NCI-H82 treated with DMSO at 0.1 percent for 48 hours (cell line): ENCODE results near the gene ACOT8.
A peak's percentile ranks its signal among the peaks of the same experiment; 100 is the strongest.

Source experiments
- DNase-seq: peaks from one replicate; lab custom pipeline; 2025; ENCODE audit not compliant: unreplicated experiment; lab: John Stamatoyannopoulos, UW

The ACOT8 gene

GRCh38 chr20:45829673-45830106 lies 27.5 kb downstream of the ACOT8 start:
- DNase-seq, result peak; percentile 89

DNA sequence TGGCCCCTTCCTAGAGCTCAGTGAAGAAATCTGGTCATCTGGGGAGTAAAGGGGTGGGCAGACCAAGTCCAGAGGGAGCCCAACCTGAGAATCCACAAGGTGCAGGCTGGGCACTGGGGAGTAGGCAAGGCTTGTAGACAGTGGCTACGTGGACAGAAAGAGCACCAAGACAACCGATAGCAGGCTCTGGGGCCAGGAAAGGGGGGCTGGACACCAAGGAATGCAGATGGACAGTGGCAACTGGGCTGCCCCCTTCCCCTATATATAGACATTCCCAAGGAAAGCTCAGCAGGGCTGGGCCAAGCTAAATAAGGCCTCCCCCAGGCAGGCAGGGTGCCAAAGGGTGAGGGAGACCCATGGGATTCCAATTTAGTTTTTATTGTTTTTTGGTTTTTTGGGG lies 28.6 kb downstream of the ACOT8 start:
- no peak for DNase-seq

GRCh38 chr20:45827712-45828111 lies 29.5 kb downstream of the ACOT8 start:
- DNase-seq, result no peak

GRCh38 chr20:45827030-45827652 lies 30.1 kb downstream of the ACOT8 start, which contains the start of gene TNNC2:
Gene TNNC2 (minus strand): TSS chr20:45827312. CDS start chr20:45827248, 64 bp downstream.
- no peak for DNase-seq

DNA sequence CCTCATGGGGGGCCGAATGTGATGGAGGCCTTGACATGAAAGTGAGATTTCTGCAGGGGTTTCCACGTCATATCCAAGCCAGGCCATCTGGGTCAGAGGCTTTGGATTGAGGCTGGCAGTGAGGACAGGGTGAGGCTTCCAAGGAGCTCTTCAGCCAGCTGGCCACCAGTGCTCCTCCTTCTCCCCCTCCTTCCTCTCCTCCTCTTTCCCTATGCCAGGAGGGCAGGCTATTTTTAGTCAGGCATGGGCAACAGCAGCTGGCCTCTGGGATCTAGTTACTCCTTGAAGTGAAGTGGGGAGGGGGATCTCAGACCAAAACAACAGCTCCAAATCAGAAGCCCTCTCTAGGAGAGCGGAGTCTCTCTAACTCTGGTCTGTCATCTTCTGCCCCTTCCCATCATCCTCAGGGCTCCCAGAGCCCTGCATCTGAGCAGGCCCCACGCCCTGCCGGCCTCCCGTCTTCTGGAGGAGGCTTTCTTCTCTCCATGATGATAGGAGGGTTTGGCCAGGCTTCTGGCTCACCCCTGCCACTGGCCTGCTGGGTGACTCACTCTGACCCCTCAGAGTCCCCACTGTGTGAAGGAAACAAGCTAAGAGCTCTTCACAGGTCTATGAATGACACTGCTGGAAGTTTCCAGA lies 30.7 kb downstream of the ACOT8 start:
- peak; percentile 96 for DNase-seq

DNA sequence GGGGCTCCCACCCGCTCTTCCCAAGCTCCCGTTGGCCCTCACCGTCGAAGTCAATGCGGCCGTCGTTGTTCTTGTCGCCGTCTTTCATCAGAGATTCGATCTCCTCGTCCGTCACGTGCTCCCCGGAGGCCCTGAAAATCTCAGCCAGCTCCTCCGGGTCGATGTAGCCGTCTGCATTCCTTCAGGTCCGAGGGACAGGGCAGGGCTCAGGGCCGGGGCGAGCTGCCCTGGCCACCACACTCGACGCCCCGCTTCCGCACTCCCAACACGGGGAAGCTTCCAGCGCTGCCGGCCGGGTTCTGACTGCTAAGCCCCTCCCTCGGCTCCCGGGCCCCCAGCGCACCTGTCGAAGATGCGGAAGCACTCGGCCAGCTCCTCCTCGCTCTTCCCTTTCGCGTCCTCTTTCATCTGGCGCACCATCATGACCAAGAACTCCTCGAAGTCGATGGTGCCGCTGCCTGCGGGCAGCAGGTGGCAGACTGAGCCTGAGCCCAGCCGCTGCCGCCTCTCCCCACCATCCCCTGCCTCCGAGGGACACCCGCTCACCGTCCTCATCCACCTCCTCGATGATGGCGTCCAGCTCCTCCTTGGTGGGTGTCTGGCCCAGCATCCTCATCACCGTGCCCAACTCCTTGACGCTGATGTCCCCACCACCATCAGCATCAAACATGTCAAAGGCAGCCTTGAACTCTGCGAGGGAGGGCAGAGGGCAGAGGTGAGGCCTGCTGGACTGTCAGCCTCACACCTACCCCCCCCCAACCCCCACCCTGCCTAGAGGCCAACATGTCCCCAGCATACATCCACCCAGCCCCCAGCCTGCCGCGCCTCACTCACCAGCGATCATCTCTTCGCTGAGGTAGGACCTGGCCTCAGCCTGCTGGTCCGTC lies 33.0 kb downstream of the ACOT8 start:
- DNase-seq, result no peak

GRCh38 chr20:45822857-45823256 lies 34.3 kb downstream of the ACOT8 start:
- peak; percentile 49 for DNase-seq

DNA sequence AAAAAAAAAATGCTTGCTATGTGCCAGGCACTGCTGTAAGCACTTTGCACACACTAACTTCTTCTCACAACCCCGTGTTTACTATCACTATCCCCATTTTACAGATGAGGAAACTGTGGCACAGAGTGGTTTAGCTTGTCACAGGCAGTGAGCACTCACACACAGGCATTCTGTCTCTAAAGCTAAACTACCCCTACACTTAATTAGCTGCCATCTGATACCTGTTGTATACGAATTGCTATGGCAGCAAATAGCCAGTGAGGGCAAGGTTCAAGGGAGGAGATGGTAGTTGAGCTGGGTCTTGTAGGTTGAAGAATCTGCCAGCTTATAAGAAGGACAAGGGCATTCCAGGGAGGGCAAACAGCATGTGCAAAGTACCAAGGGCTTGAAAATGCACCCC lies 35.2 kb downstream of the ACOT8 start:
- DNase-seq, result no peak

- no peak for DNase-seq
Observed at GRCh38 chr20:45819466-45819865, 37.7 kb downstream of the ACOT8 start.

GRCh38 chr20:45818239-45818638 lies 39.0 kb downstream of the ACOT8 start:
- no peak for DNase-seq

- DNase-seq, result no peak
Observed at GRCh38 chr20:45817376-45818194, 39.6 kb downstream of the ACOT8 start.

GRCh38 chr20:45816951-45817350 lies 40.2 kb downstream of the ACOT8 start:
- DNase-seq, result no peak

DNA sequence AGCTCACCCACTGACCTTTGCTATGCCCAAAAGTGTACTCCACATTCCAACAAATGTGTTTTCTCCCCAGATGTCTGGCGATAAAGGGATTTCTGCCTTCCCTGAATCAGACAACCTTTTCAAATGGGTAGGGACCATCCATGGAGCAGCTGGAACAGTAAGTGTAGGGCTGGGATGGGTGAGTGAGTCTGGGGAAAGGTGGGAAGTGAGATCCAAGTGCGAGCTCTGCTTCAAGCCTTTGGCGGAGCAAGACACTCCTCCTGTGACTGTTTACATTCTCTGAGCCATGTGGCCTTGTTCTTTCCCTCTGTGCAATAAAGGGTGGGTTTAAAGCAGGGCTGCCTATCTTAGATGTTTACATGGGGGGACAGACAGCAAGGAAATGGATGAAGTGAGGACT lies 42.9 kb downstream of the ACOT8 start:
- DNase-seq, result no peak

DNA sequence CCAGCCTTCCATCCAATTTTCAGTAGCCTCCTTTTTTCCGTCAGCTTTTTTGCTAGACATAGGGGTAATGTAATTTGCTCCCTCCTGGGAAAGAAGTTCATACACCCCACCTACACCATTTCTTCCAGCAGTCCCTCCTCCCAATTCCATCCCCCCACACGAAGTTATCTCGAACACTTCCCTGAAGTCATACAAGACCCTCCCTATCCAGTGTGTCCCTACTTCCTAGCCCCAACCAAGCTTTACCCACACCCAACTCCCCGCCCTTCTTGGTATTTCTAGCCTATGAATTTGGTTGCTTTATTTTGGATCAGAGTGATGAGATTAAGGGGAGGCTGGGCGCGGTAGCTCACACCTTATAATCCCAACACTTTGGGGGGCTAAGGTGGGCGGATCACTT lies 43.7 kb downstream of the ACOT8 start:
- DNase-seq, result no peak

- DNase-seq, result no peak
Observed at GRCh38 chr20:45813006-45813340, 44.2 kb downstream of the ACOT8 start.

- DNase-seq, result peak; percentile 100
Observed at GRCh38 chr20:45812157-45813005, 44.8 kb downstream of the ACOT8 start, which contains the start of gene UBE2C. Gene UBE2C (plus strand): TSS chr20:45812644. CDS start chr20:45812696, 52 bp downstream.

DNA sequence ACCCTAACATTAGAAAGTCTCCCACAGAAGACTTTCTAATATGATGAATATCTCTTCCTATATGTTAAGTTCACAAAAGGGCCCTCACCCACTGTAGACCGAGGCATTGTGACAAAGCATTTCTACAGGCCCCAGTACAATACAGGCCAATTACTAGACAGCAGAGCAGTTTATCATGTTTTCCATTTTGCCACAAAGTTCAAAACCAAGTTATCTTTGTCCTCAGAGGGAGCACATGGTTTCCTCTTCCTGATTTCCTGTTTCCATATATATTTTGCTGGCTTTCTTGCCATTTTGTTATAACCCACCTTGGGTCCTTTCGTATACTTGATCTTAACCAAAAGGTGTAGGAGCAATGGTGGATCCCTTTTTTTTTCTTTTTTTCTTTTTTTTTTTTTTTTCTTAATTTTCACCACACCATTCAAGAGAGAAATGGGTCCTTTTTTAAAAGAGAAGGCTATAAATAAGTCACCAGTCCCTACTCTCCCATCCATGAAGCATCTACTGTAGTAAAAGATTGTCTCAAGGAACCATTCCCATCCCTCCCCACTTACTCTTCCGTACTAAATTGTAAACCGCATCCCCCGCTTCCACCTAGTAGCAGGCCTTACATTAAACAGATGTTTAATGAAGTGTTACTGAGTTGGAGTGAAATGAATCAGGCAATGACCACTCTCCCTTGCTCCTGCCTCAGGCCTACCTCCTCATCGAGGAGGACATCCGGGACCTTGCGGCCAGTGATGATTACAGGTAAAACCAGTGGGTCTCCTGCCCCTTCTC lies 46.8 kb downstream of the ACOT8 start:
- DNase-seq, result no peak

DNA sequence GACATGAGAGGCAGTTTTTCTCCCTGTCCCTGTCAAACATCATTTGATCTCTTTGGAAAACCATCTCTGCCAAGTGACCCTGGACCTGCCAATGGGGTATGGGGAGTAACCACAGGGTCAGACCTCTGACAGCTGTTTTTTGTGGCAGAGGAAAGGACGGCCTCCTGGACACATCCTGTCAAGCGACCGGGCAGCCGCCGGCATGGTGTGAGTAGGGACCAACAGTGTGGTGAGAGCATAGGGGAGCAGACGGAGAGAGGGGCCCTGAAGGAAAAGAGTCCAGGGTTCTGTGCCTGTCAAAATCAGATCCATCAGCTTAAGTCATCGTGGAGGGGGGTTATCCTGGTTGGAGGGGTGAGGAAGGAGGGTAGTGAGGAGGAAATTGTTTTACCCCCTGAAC lies 55.3 kb downstream of the ACOT8 start:
- DNase-seq, result no peak

DNA sequence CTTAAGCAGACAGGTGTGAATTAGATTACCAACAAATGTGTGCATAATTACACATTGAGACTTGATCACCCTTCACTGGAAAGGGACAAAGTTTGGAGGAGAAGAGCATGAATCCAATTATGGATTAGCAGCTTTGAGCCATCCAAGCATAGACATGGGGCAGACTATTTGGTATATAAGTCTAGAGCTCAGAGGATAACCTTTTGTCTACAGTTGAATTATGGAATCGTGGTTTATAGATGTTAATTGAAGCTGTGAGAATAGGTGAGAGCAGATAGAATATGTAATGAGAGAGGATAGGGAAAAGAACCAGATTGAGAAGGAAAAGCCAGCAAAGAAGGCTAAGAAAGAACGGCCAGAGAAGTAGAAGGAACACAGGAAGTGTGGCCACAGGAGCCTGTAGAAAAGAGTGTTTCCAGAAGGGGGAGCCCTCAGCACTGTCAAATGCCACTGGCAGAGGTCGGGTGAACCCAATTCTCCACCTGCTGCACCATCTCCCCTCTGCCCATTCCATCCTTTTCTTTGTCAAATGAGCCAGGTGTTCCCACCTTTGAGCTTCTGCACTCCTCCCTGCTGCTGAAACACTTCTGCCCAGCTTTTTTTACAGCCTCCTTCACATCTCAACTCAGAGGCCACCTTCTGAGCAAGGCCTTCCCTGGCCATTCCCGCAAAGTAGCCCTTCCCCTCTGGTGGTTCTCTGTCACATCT lies 58.1 kb downstream of the ACOT8 start:
- DNase-seq, result peak; percentile 89
